ENCODE data around the gene COL9A1.
A peak's percentile ranks its signal among the peaks of the same experiment; 100 is the strongest.
"Not testable (repeated sequence)": the region's sequence is repeated elsewhere in the genome, so short reads cannot be mapped to it uniquely, and the experiment has no call there.

The COL9A1 gene

GRCh38 chr6:70303034-70303525 is at the start of gene COL9A1:
Gene COL9A1, minus strand, starts transcription at chr6:70303084. Its CDS starts 160 bp downstream, at chr6:70302924.
- Histone ChIP-seq H3K36me3 (no peaks in the 10 kb centered on the region), H3K4me1 (no peaks in the 10 kb centered on the region), H3K27me3 (no peaks in the 10 kb centered on the region)

GRCh38 chr6:70351461-70351860 is 48.6 kb upstream of the COL9A1 start:
- H3K36me3 ChIP-seq: no peaks in the 10 kb centered on the region
- H4K20me1 ChIP-seq: no peaks in the 10 kb centered on the region
- no peaks in the 10 kb centered on the region for H3K27me3 ChIP-seq
- H3K9ac ChIP-seq: no peak overlapping the region
- H3K4me1 ChIP-seq: no peaks in the 10 kb centered on the region
- H3K27ac ChIP-seq: no peak overlapping the region
- TF ChIP-seq Cebpa-rat (IDR thresholded peaks at IDR 0.05): no peak
- H3K4me3 ChIP-seq: no peak overlapping the region
- H3K4me2 ChIP-seq: no peak overlapping the region
- peaks cover 7% of the 10 kb centered on the region; the same call in 1 of the 2 replicates for H3K9me3 ChIP-seq

More at GRCh38 chr6:70303034-70303525, at the start of gene COL9A1:
- Histone ChIP-seq H3K9me3 (no peaks in the 10 kb centered on the region), H3K4me3 (no peak within 1 kb of the TSS), H3K4me2 (no peak within 1 kb of the TSS), H3K9ac (no peak within 1 kb of the TSS), H3K27ac (no peak within 1 kb of the TSS), H4K20me1 (no peaks in the 10 kb centered on the region)
- no peak for TF ChIP-seq Cebpa-rat (IDR thresholded peaks at IDR 0.05)

GRCh38 chr6:70345619-70346018 is 42.7 kb upstream of the COL9A1 start:
- Histone ChIP-seq H3K4me3 (no peak overlapping the region), H3K4me1 (no peaks in the 10 kb centered on the region), H3K4me2 (no peak overlapping the region), H3K27ac (no peak overlapping the region), H4K20me1 (no peaks in the 10 kb centered on the region), H3K27me3 (no peaks in the 10 kb centered on the region), H3K9ac (no peak overlapping the region), H3K36me3 (no peaks in the 10 kb centered on the region), H3K9me3 (peaks cover 7% of the 10 kb centered on the region; the same call in 1 of the 2 replicates)
- no peak for TF ChIP-seq Cebpa-rat (IDR thresholded peaks at IDR 0.05)

GRCh38 chr6:70343313-70343712 is 40.4 kb upstream of the COL9A1 start:
- TF ChIP-seq Cebpa-rat (IDR thresholded peaks at IDR 0.05): no peak
- no peaks in the 10 kb centered on the region for H3K4me1 ChIP-seq
- H3K27me3 ChIP-seq: no peaks in the 10 kb centered on the region
- no peak overlapping the region for H3K4me3 ChIP-seq
- H3K9ac ChIP-seq: no peak overlapping the region
- no peak overlapping the region for H3K27ac ChIP-seq
- H3K36me3 ChIP-seq: no peaks in the 10 kb centered on the region
- peaks cover 12% of the 10 kb centered on the region for H3K9me3 ChIP-seq
- no peaks in the 10 kb centered on the region for H4K20me1 ChIP-seq
- H3K4me2 ChIP-seq: no peak overlapping the region

- H3K9me3 ChIP-seq, H3K9ac ChIP-seq, H4K20me1 ChIP-seq, H3K4me2 ChIP-seq, H3K27ac ChIP-seq, H3K36me3 ChIP-seq, H3K4me3 ChIP-seq, H3K27me3 ChIP-seq, H3K4me1 ChIP-seq: not testable (repeated sequence)
Measured at GRCh38 chr6:70339810-70340209, 36.9 kb upstream of the COL9A1 start.

GRCh38 chr6:70338775-70339174 is 35.9 kb upstream of the COL9A1 start:
- Histone ChIP-seq H3K9ac (no peak overlapping the region), H3K9me3 (peaks cover 8% of the 10 kb centered on the region), H3K4me3 (no peak overlapping the region), H3K36me3 (no peaks in the 10 kb centered on the region), H3K4me2 (no peak overlapping the region), H4K20me1 (no peaks in the 10 kb centered on the region), H3K27me3 (no peaks in the 10 kb centered on the region), H3K4me1 (no peaks in the 10 kb centered on the region), H3K27ac (no peak overlapping the region)
- no peak for TF ChIP-seq Cebpa-rat (IDR thresholded peaks at IDR 0.05)

GRCh38 chr6:70337743-70338105 is 34.8 kb upstream of the COL9A1 start:
- no peaks in the 10 kb centered on the region for H3K36me3 ChIP-seq
- no peak overlapping the region for H3K4me3 ChIP-seq
- no peak overlapping the region for H3K27ac ChIP-seq
- TF ChIP-seq Cebpa-rat (IDR thresholded peaks at IDR 0.05): no peak
- H3K9ac ChIP-seq: no peak overlapping the region
- no peak overlapping the region for H3K4me2 ChIP-seq
- no peaks in the 10 kb centered on the region for H3K27me3 ChIP-seq
- H4K20me1 ChIP-seq: no peaks in the 10 kb centered on the region
- H3K9me3 ChIP-seq: peaks cover 8% of the 10 kb centered on the region
- H3K4me1 ChIP-seq: no peaks in the 10 kb centered on the region

GRCh38 chr6:70336996-70337742 is 34.3 kb upstream of the COL9A1 start:
- H3K4me2 ChIP-seq: no peak overlapping the region
- TF ChIP-seq Cebpa-rat (IDR thresholded peaks at IDR 0.05): no peak
- H3K27ac ChIP-seq: no peak overlapping the region
- H4K20me1 ChIP-seq: no peaks in the 10 kb centered on the region
- no peaks in the 10 kb centered on the region for H3K36me3 ChIP-seq
- H3K9me3 ChIP-seq: peaks cover 8% of the 10 kb centered on the region
- no peak overlapping the region for H3K9ac ChIP-seq
- no peak overlapping the region for H3K4me3 ChIP-seq
- H3K4me1 ChIP-seq: no peaks in the 10 kb centered on the region
- H3K27me3 ChIP-seq: no peaks in the 10 kb centered on the region

GRCh38 chr6:70327036-70327435 is 24.2 kb upstream of the COL9A1 start:
- Histone ChIP-seq H4K20me1 (no peaks in the 10 kb centered on the region), H3K4me1 (peaks cover 12% of the 10 kb centered on the region), H3K9ac (no peak overlapping the region), H3K27me3 (no peaks in the 10 kb centered on the region), H3K27ac (no peak overlapping the region), H3K4me3 (no peak overlapping the region), H3K4me2 (no peak overlapping the region), H3K9me3 (no peaks in the 10 kb centered on the region), H3K36me3 (no peaks in the 10 kb centered on the region)
- no peak for TF ChIP-seq Cebpa-rat (IDR thresholded peaks at IDR 0.05)

- TF ChIP-seq Cebpa-rat (IDR thresholded peaks at IDR 0.05): no peak
- Histone ChIP-seq H3K4me1 (peaks cover 12% of the 10 kb centered on the region), H3K9ac (no peak overlapping the region), H3K36me3 (no peaks in the 10 kb centered on the region), H4K20me1 (no peaks in the 10 kb centered on the region), H3K4me3 (no peak overlapping the region), H3K27me3 (no peaks in the 10 kb centered on the region), H3K4me2 (peak overlapping the region; percentile 36), H3K27ac (no peak overlapping the region), H3K9me3 (no peaks in the 10 kb centered on the region)
Measured at GRCh38 chr6:70325009-70325408, 22.1 kb upstream of the COL9A1 start.

- not testable (repeated sequence) for H3K4me2 ChIP-seq, H3K27ac ChIP-seq
Measured at GRCh38 chr6:70317799-70318198, 14.9 kb upstream of the COL9A1 start.

More at GRCh38 chr6:70317799-70318198, 14.9 kb upstream of the COL9A1 start:
- not testable (repeated sequence) for H3K9ac ChIP-seq, H3K36me3 ChIP-seq, H3K4me3 ChIP-seq, H4K20me1 ChIP-seq, H3K4me1 ChIP-seq, H3K9me3 ChIP-seq
- H3K27me3 ChIP-seq: peaks cover 16% of the 10 kb centered on the region; the same call in 1 of the 2 replicates
